Activated CD8-positive, alpha-beta memory T cell treated with anti-CD3 and anti-CD28 coated beads, Interleukin-2, amount 50 U/mL, for 4 hours (primary cell): ENCODE results near the gene ZFYVE21.

Source experiments
- DNase-seq: peaks from one replicate; pipeline ENCODE4 v3.0.0-alpha.2; 2020

ZFYVE21 gene

GRCh38 chr14:103739466-103739792, 23.8 kb downstream of the ZFYVE21 start:
- no peak for DNase-seq

- no peak for DNase-seq
These were observed 24.3 kb downstream of the ZFYVE21 start for GRCh38 chr14:103739793-103740501.

DNA sequence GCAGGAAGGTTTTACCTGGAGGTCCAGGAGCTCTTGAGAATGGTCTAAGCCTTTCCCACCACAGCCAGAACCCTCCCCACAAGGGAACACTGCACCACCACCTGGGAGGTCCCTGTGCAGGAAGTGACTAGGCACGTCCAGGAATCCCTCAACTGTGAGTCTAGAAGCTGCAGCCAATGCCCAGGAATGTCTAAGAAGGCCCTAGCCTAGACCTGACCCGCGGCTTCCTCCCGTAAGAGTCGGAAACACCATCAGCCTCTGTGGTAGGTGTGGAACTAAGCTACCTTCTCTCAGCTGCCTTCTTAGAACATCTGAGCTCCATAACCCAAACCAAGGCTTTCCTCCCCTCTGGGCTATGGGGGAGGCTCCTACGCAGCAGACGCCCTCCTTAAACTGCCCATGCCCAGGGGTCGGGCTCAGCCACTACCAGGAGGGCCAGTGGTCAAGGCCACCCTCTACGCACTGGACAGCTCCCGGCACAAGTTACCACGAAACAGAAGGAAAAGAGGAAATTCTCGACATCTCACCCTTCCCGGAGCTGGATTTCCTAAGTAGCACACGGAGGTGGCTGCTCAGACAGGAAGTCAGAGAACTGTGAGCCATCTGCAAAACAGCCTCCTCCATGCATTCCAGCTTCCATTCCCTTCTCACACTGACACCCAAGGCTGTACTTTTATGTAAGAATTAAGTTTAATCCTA, 25.5 kb downstream of the ZFYVE21 start:
- DNase-seq: no peak

DNA sequence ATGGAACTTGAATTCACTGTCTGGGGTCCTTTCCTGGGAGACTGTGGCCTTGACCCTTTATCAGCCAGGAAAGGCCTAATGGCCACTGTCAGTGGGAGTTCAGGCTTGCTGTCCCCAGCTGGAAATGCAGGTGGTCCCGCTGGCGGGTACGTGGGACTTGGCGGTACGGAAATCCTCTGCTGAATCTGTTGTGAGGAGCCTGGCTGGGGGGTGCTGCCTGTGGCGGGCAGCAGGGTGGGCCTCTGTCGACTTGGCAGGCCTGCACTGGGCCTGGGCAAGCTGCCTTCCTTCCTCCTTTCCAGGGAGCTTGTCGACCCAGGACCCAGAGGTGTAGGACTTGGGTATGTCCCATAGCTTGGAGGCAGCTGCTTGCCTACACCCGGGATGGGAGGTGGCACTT, 26.3 kb downstream of the ZFYVE21 start:
- DNase-seq: no peak

DNA sequence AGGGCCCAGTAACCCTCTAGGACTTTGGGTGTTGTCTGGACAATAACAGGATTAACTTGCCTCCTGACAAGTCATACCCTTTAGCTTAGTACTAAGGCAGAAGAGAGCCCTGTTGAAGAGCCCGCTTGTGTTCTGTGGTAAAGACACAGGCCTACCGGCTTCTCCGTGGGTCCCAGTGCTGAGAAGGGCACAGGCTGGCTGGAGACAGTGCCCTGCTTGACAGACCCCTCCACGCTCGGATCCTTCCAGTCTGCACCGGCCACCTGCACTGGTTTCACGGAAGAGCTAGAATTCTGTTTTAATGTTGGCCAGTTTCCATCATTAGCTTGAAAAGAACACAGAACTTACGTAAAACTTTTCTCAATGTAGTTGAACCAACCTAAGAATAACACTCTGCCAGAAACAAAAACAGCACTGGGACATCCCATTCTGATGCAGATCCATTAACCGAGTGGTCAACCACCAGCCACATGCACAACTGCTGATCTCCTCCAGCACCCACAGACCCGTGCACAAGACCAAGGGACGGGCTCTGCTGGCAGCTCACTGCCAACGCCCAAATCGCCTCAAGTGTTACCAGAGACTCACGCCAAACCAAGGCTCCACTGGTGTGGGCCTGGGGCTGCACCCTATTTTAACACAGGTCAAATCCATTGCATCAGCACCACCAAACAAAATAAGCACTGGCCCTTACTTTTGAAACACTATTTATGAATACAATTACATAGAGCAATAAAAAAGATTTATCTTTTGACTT, 27.1 kb downstream of the ZFYVE21 start:
- no peak for DNase-seq

- no peak for DNase-seq
These were observed 28.1 kb downstream of the ZFYVE21 start for GRCh38 chr14:103743691-103744090.

- DNase-seq: no peak
These were observed 29.2 kb downstream of the ZFYVE21 start for GRCh38 chr14:103744621-103745395.

- no peak for DNase-seq
These were observed 29.8 kb downstream of the ZFYVE21 start for GRCh38 chr14:103745424-103745823.

GRCh38 chr14:103746701-103747100, 31.1 kb downstream of the ZFYVE21 start:
- DNase-seq: no peak

DNA sequence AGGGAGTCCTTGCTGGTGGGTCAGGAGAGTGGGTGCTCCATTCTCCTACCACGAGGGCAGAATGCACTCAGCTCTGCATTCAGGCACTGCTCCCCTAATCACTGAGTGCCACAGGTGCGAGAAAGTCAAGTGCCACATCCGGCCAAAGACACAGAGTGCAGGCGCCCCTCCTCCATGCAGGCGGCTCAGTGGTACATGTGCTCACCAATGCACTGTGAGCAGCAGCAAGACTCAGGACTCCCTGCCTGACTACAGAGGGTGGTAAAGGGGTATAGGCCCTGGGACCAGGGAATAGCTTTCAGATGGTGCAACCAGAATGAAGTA, 32.9 kb downstream of the ZFYVE21 start:
- peak; percentile 54 for DNase-seq

- no peak for DNase-seq
These were observed 33.8 kb downstream of the ZFYVE21 start for GRCh38 chr14:103749452-103749851.

- no peak for DNase-seq
These were observed 34.2 kb downstream of the ZFYVE21 start for GRCh38 chr14:103749860-103750259.

GRCh38 chr14:103753774-103754173, 38.2 kb downstream of the ZFYVE21 start:
- no peak for DNase-seq

GRCh38 chr14:103755060-103755459, 39.5 kb downstream of the ZFYVE21 start:
- DNase-seq: no peak

GRCh38 chr14:103758059-103758776, 42.6 kb downstream of the ZFYVE21 start:
- DNase-seq: no peak

GRCh38 chr14:103762036-103762435, 46.4 kb downstream of the ZFYVE21 start:
- no peak for DNase-seq

- DNase-seq: no peak
These were observed 46.9 kb downstream of the ZFYVE21 start for GRCh38 chr14:103762541-103762940.

DNA sequence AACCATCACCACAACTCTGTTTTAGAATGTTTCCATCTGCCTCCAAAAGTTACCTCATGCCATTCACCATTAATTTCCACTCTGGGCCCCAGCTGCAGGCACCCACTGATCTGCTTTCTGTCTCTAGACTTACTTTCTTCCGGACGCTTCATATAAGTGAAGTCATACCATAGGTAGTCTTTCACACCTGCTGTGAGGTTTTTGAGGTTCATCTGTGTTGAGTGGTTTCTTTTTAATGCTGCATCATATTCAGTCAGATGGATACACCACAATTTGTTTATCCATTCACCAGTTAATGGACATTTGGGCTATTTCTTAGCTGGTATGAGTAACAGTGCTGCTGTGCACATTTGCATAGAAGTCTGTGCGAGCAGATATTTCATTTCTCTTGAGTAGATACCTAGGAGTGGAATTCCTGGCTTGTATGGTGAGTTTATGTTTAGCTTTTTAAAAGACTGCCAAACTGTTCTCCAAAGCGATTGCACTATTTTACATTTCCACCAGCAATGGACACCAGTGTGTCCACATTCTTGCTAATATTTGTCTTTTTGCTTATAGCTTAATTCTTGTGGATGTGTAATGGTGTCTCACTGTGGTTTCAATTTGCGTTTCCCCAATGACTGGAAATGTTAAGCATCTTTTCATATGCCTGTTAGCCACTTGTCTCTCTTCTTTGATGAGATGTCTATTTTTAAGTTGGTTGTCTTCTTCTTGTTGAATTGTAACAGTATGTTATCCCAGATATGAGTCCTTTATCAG, 48.3 kb downstream of the ZFYVE21 start:
- no peak for DNase-seq

DNA sequence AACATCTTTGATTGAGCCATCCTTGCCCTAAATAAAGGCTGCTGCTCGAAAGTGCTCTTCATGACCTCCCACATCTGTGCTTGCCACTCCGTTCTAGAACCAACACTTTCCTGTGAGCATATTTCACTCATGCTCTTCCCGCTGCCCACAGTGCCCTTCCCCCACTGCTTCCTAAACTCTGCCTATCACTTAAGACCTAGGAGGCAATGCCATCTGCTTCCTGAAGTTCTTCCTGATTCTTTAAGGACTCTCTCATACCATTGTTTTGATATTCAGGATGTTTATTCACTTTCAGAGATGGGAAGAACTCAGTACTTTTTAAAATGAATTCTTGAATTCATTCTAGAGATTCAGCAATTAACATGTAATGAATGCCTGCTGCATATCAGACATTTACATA, 49.9 kb downstream of the ZFYVE21 start:
- DNase-seq: no peak

- DNase-seq: no peak
These were observed 51.8 kb downstream of the ZFYVE21 start for GRCh38 chr14:103767336-103767894.

DNA sequence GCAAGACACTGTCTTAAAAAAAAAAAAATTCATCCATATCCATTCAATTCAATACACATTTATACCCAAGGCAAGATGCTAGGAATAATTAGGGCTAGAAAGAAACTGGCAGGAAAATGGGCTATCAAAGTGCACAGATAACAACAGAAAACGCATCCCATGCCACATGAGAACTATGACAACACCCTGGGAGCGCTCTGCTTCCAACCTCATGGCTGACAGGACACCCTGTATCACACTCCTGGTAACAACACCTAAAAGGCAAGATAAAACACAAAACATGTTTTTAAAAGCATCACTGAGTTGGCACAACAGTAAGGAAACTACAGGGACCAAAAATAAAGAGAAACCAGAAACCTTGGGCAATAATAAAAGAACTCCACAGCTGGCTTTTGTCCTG, 54.9 kb downstream of the ZFYVE21 start:
- DNase-seq: no peak

- DNase-seq: no peak
These were observed 55.3 kb downstream of the ZFYVE21 start for GRCh38 chr14:103770902-103771301.
